Ishikawa (cell line): Measurements from ENCODE around the gene ALX4.

Source experiments
- CEBPB ChIP-seq: IDR thresholded peaks from 2 replicates; pipeline ENCODE4 v1.6.1; 2012
- CREB1 ChIP-seq: IDR thresholded peaks from 2 replicates; pipeline ENCODE4 v1.6.1; 2012; ENCODE audit warnings: low read depth
- EGR1 ChIP-seq: IDR thresholded peaks from 2 replicates; pipeline ENCODE4 v1.6.1; 2012
- EP300 ChIP-seq: IDR thresholded peaks from 2 replicates; pipeline ENCODE4 v1.6.1; 2012; ENCODE audit warnings: borderline replicate concordance
- FOXM1 ChIP-seq: IDR thresholded peaks from 2 replicates; pipeline ENCODE4 v1.6.1; 2012; ENCODE audit warnings: low read depth, borderline replicate concordance
- MAX ChIP-seq: IDR thresholded peaks from 2 replicates; pipeline ENCODE4 v1.6.1; 2012
- NFIC ChIP-seq: IDR thresholded peaks from 2 replicates; pipeline ENCODE4 v1.6.1; 2012
- RAD21 ChIP-seq: IDR thresholded peaks from 2 replicates; pipeline ENCODE4 v1.6.1; 2012; ENCODE audit warnings: low read depth
- REST ChIP-seq: IDR thresholded peaks from 2 replicates; pipeline ENCODE4 v1.6.1; 2012; ENCODE audit warnings: low read depth, mild to moderate bottlenecking
- TAF1 ChIP-seq: IDR thresholded peaks from 2 replicates; pipeline ENCODE4 v1.6.1; 2012; ENCODE audit warnings: low read depth, mild to moderate bottlenecking
- TCF12 ChIP-seq: IDR thresholded peaks from 2 replicates; pipeline ENCODE4 v1.6.1; 2012; ENCODE audit warnings: low read depth
- TEAD4 ChIP-seq: IDR thresholded peaks from 2 replicates; pipeline ENCODE4 v1.6.1; 2012
- USF1 ChIP-seq: IDR thresholded peaks from 2 replicates; pipeline ENCODE4 v1.6.1; 2012
- YY1 ChIP-seq: IDR thresholded peaks from 2 replicates; pipeline ENCODE4 v1.6.1; 2012; ENCODE audit warnings: low read depth
- ZBTB7A ChIP-seq: IDR thresholded peaks from 2 replicates; pipeline ENCODE4 v1.6.1; 2012; ENCODE audit warnings: low read depth

ALX4 gene

GRCh38 chr11:44270403-44271273 is 39.3 kb downstream of the ALX4 start:
- TF ChIP-seq NFIC (no peak), RAD21 (no peak), REST (no peak), YY1 (no peak), TEAD4 (no peak), TAF1 (no peak)

GRCh38 chr11:44269369-44270351 is 40.3 kb downstream of the ALX4 start:
- no peak for TF ChIP-seq USF1
- TF ChIP-seq NFIC = no peak
- TF ChIP-seq TCF12 = no peak
- TF ChIP-seq TEAD4 = no peak

- TF ChIP-seq CREB1 = no peak
- TF ChIP-seq EP300 = no peak
- no peak for TF ChIP-seq TCF12
- TF ChIP-seq RAD21 = no peak
- no peak for TF ChIP-seq REST
Measured at GRCh38 chr11:44268614-44269080, 41.3 kb downstream of the ALX4 start.

GRCh38 chr11:44267750-44268613 is 42.0 kb downstream of the ALX4 start:
- TF ChIP-seq TAF1 (no peak), EGR1 (no peak), ZBTB7A (no peak), REST (no peak), FOXM1 (no peak), TCF12 (no peak), USF1 (no peak), EP300 (no peak), YY1 (no peak), CEBPB (no peak), TEAD4 (no peak), NFIC (no peak), MAX (no peak)
